Lung (tissue), 12 donors: Measurements from ENCODE around the gene KRTAP10-1. TPM values are rescaled to one million over a fixed set of nuclear protein-coding genes. Genes with fewer than 3 reads are reported as not detected.

Experiments used
- ATAC-seq: fragments of 200-7000 bp; cut with Tn5 transposase; one replicate; pipeline ENCODE4 v1.9.1; 2020; ENCODE audit warnings: moderate number of reproducible peaks; ENCODE audit not compliant: insufficient read depth, low FRiP score
- DNase-seq, 3 donors: peaks; one replicate each; pipeline ENCODE4 v3.0.0-alpha.2; 2013 to 2017
- H3K27ac ChIP-seq, 2 donors: one replicate each; pipeline ENCODE4 v1.5.1; 2013; ENCODE audit warnings: mild to moderate bottlenecking in 2 of 2, moderate library complexity in 2 of 2, control low read depth in 1 of 2, inconsistent platforms in 1 of 2, low read depth in 1 of 2, low read length in 1 of 2
- H3K27me3 ChIP-seq, 3 donors: one replicate each; pipeline ENCODE4 v1.5.1; 2013; ENCODE audit warnings: low read length in 2 of 3; ENCODE audit not compliant: control insufficient read depth in 3 of 3, insufficient read depth in 3 of 3
- H3K36me3 ChIP-seq, 4 donors: one replicate each; pipeline ENCODE4 v1.5.1; 2013; ENCODE audit warnings: low read length in 4 of 4, mild to moderate bottlenecking in 1 of 4, moderate library complexity in 1 of 4; ENCODE audit not compliant: control insufficient read depth in 4 of 4, insufficient read depth in 4 of 4
- H3K4me1 ChIP-seq, 5 donors: one replicate each; pipeline ENCODE4 v1.5.1; 2013; ENCODE audit warnings: low read length in 5 of 5, mild to moderate bottlenecking in 2 of 5, moderate library complexity in 1 of 5; ENCODE audit not compliant: control insufficient read depth in 5 of 5, insufficient read depth in 5 of 5
- H3K4me3 ChIP-seq: one replicate; pipeline ENCODE4 v1.5.1; 2013; ENCODE audit warnings: mild to moderate bottlenecking, control low read depth, moderate library complexity
- H3K9ac ChIP-seq, 2 donors: one replicate each; pipeline ENCODE4 v1.5.1; 2013; ENCODE audit warnings: low read length in 2 of 2, control low read depth in 1 of 2; ENCODE audit not compliant: insufficient read depth in 1 of 2
- H3K9me3 ChIP-seq, 4 donors: one replicate each; pipeline ENCODE4 v1.5.1; 2013; ENCODE audit warnings: low read length in 3 of 4, mild to moderate bottlenecking in 1 of 4, moderate library complexity in 1 of 4; ENCODE audit not compliant: control insufficient read depth in 4 of 4, insufficient read depth in 3 of 4
- CTCF ChIP-seq: IDR thresholded peaks from 2 replicates; pipeline ENCODE4 v1.5.1; 2012; ENCODE audit warnings: mild to moderate bottlenecking; ENCODE audit errors: control extremely low read depth, extremely low read depth
- WGBS, 2 donors: extraction: QIAGEN DNeasy Blood & Tissue Kit; methylation state at CpG; one replicate each; pipeline ENCODE4 v1.1.7; 2013; 5-methylcytosine and 5-hydroxymethylcytosine counted together
- polyA plus RNA-seq, 2 donors: library from polyadenylated mRNA; stranded (reverse); fragments of 200-250 nt; gene quantifications; one replicate each; pipeline ENCODE4 v1.2.1, GENCODE V29; 2013
- total RNA-seq, 2 donors: library from RNA; depleted of rRNA in 1 of 2; stranded (reverse); fragments of >200 nt in 1 of 2; gene quantifications; one replicate each; pipeline ENCODE4 v1.2.1, GENCODE V29; 2014 to 2021
- donor health status: control.
- donor health status: control.
- donor health status: Bipolar disorder and iron deficiency.
- donor health status: healthy.
- donor health status: DM: yes; HTN: yes; CAD: no.

KRTAP10-1 gene
- total and polyA plus RNA-seq, 4 donors = not detected

DNA sequence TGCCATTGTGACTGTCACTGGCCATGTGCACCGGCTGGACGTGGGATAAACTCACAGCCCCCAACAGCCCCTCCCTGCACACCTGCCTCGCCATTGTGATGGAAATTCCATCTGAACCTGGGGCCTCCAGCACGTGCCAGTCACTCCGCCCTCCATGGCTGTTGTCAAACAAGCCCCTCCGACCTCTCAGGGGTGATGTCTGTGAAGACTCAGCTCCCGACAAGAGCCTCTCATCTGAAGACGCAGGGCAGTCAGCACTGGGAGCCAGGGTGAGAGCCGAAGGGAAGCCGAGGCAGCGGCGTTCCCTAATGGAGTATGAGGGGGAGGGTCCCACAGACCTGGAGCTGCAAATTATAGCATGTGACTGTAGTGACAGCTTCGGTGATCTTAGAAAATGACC, 12.7 kb upstream of the KRTAP10-1 start:
- no peak for TF ChIP-seq CTCF
- WGBS, 2 donors = 79 to 85% methylated on average over 13 of the region's 13 CpGs
- Histone ChIP-seq H3K9me3 (peaks cover 0 to 3% (median 0%) of the 10 kb centered on the region in 4 donors), H3K4me3 (no peak overlapping the region), H3K36me3 (no peaks in the 10 kb centered on the region), H3K27ac (no peak overlapping the region), H3K27me3 (peaks cover 0 to 6% (median 2%) of the 10 kb centered on the region in 3 donors), H3K9ac (no peak overlapping the region), H3K4me1 (peaks cover 0 to 10% (median 0%) of the 10 kb centered on the region in 5 donors)
- DNase-seq = no peak
- ATAC-seq = no peak

DNA sequence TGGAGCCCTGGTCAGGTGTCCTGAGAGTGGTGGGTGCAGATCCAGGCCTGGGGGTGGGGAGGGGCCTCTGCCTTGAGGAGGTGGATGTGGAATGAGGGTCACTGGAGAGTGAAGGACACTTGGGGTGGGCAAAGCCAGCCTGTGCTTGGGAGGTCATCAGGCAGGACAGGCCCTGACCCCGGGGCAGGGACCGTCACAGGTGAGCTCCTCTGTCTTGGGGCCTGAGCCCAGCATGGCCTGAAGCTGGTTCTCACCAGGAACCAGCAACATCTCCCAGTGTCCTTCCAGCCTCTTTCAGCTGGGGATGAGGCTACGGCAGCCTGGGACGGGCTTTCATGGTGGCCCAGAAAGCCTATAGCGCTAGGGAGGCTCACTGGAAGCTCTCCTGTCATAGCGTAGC, 12.1 kb upstream of the KRTAP10-1 start:
- H3K4me1 ChIP-seq = peaks cover 0 to 10% (median 0%) of the 10 kb centered on the region in 5 donors
- ATAC-seq (no peak), DNase-seq (no peak)
- no peak overlapping the region for H3K27ac ChIP-seq
- no peak for TF ChIP-seq CTCF
- peaks cover 0 to 4% (median 1%) of the 10 kb centered on the region in 4 donors for H3K9me3 ChIP-seq
- no peak overlapping the region for H3K9ac ChIP-seq
- 92 to 95% methylated on average over 5 to 6 of the region's 6 CpGs for WGBS, 2 donors
- no peak overlapping the region for H3K4me3 ChIP-seq
- peaks cover 0 to 4% (median 0%) of the 10 kb centered on the region in 3 donors for H3K27me3 ChIP-seq
- no peaks in the 10 kb centered on the region for H3K36me3 ChIP-seq

- 61 to 75% methylated on average over 17 of the region's 17 CpGs for WGBS, 2 donors
Measured at GRCh38 chr21:44551340-44551961, 11.5 kb upstream of the KRTAP10-1 start, which contains the start of gene KRTAP10-2. TSS of gene KRTAP10-2 (minus strand) at chr21:44551505. CDS start at chr21:44551458, 47 bp downstream.

More at GRCh38 chr21:44551340-44551961, 11.5 kb upstream of the KRTAP10-1 start, which contains the start of gene KRTAP10-2:
- TF ChIP-seq CTCF = no peak
- Histone ChIP-seq H3K27ac (no peak within 1 kb of the TSS), H3K4me3 (no peak within 1 kb of the TSS), H3K27me3 (no peaks in the 10 kb centered on the region), H3K9me3 (peaks cover 0 to 7% (median 2%) of the 10 kb centered on the region in 4 donors), H3K36me3 (no peaks in the 10 kb centered on the region), H3K9ac (no peak within 1 kb of the TSS), H3K4me1 (peaks cover 0 to 10% (median 0%) of the 10 kb centered on the region in 5 donors)
- peak in 1 of 3 donors; percentile 14 for DNase-seq
- no peak for ATAC-seq
